ENCODE measurements around the gene CCR4.
"Not testable (repeated sequence)": the region's sequence is repeated elsewhere in the genome, so short reads cannot be mapped to it uniquely, and the experiment has no call there.

- not testable (repeated sequence) for TF ChIP-seq POLR2A (IDR thresholded peaks at IDR 0.05; ENCODE audit: control extremely low read depth in 1 of 2, low read depth in 2 of 2, low read length in 2 of 2); ATF2 (IDR thresholded peaks at IDR 0.05; ENCODE audit: low read length); CTCF (IDR thresholded peaks at IDR 0.05; ENCODE audit: control extremely low read depth in 1 of 3, insufficient read depth in 1 of 3, low read depth in 1 of 3, low read length in 3 of 3); CEBPB (IDR thresholded peaks at IDR 0.05; ENCODE audit: low read depth, low read length); RAD21 (IDR thresholded peaks at IDR 0.05 in 1 of 2, conservative IDR thresholded peaks at IDR 0.05 in 1 of 2; ENCODE audit: low read depth in 2 of 2, low read length in 2 of 2)
These were observed 15.2 kb downstream of the CCR4 start for GRCh38 chr3:32966627-32967026.

Data from H1 (cell line).